ENCODE measurements around the gene ERCC6L2. TPM values are rescaled to one million over a fixed set of nuclear protein-coding genes. Genes with fewer than 3 reads are reported as not detected.
A peak's percentile ranks its signal among the peaks of the same experiment; 100 is the strongest.

The ERCC6L2 gene
- total and polyA plus RNA-seq, 2 donors (not counting 3 experiments of a cell fraction or from before 2014, with no cell fraction given) = 4.7 to 31.8 TPM

DNA sequence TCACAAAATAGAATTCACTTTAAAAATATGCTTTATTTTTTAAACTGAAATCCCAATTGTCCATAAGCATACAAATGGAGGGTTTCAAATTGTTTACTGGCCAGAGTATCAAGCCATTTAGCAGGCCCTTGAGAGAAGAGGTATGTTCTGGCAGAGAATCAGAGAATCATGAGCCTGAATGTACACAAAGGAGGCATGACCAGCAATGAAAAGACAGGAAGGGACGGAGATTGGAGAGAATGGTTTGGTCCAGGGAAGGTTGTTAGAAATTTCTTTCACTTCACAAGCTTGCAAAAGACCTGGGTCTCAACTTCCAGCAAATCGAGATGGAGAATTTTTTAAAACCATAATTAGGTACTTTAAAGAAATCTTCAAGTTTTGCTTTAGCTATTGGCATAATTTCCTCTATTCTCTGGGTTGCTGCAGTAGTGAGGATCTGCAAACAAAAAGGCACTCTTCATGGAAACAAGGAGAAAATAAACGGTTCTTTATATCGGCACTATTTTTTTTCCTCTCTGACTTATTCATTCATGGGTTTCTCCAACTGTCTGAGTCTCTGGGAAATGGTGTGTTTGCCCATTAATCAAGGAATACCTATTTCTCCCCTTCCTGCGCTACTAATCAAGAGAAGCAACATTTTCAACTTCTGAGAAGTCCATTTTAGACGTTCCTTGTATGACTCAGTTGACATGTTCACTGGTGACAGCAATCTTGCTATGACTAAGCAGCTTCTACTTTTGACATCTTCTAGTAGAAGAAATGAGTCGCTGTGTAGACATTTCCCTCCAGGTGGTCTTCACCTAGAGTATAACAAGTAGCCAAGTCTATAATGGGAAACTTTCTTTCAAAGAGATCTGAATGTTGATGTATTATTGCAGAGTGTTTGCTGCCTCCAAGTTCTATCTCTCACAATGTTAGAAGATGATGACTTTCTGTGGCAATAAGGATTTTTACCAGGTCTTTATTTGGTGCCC, 23.1 kb upstream of the ERCC6L2 start:
- no peak for FAIRE-seq
- H3K27ac ChIP-seq (ENCODE audit: insufficient read depth, low read depth, low read length) = peak overlapping the region; percentile 43
- CTCF ChIA-PET = interaction anchor here (1.0 to 1.8 kb wide), 3 partner anchors 30 to 125 kb away, joined by 3 to 4 read pairs (median 3); no protein-coding TSS in a partner anchor

More for the DNA sequence above, 23.1 kb upstream of the ERCC6L2 start:
- Histone ChIP-seq H3K9me1 (replicated peaks; ENCODE audit: control insufficient read depth, extremely low read depth, insufficient read depth, low read length) (no peaks in the 10 kb centered on the region), H3K9ac (replicated peaks; ENCODE audit: extremely low read depth, insufficient read depth, low read length) (peak overlapping the region; percentile 19), H3K79me2 (ENCODE audit: control insufficient read depth, insufficient read depth, low read length) (no peaks in the 10 kb centered on the region), H3K27me3 (ENCODE audit: control insufficient read depth in 2 of 2, insufficient read depth in 2 of 2, low read length in 2 of 2) (no peaks in the 10 kb centered on the region), H4K20me1 (replicated peaks; ENCODE audit: control insufficient read depth, extremely low read depth, insufficient read depth, low read length) (no peaks in the 10 kb centered on the region), H2AFZ (ENCODE audit: low read depth, low read length) (peak overlapping the region; percentile 20), H3K36me3 (ENCODE audit: control insufficient read depth in 2 of 2, extremely low read depth in 1 of 2, insufficient read depth in 2 of 2, low read length in 2 of 2) (no peaks in the 10 kb centered on the region), H3K4me3 (replicated peaks in 1 of 3; ENCODE audit: insufficient read depth in 1 of 3, low read depth in 1 of 3, low read length in 3 of 3) (no peak overlapping the region), H3K4me2 (ENCODE audit: insufficient read depth, low read length) (peak overlapping the region; percentile 55), H3K4me1 (ENCODE audit: control insufficient read depth, extremely low read depth, insufficient read depth, low read length) (peaks cover 54% of the 10 kb centered on the region), H3K9me3 (replicated peaks; ENCODE audit: control insufficient read depth, insufficient read depth, low read length) (no peaks in the 10 kb centered on the region)
- DNase-seq (ENCODE audit: low read depth, low spot score) = peak; percentile 63
- POLR2A ChIA-PET = interaction anchor here (1.4 kb wide), 1 partner anchor 24 kb away, joined by 4 read pairs; no protein-coding TSS in a partner anchor
- TF ChIP-seq POLR2AphosphoS5 (IDR thresholded peaks at IDR 0.05; ENCODE audit: insufficient read depth, low read depth, low read length) (peak; percentile 35), GATA2 (IDR thresholded peaks at IDR 0.05; ENCODE audit: insufficient read depth, insufficient read length, low read depth, low read length) (peak; percentile 67), EZH2 (IDR thresholded peaks at IDR 0.05; ENCODE audit: borderline replicate concordance, low read depth, low read length, severe bottlenecking) (no peak), JUN (IDR thresholded peaks at IDR 0.05; ENCODE audit: borderline replicate concordance, insufficient read depth, insufficient read length, low read depth) (peak; percentile 73), POLR2A (IDR thresholded peaks at IDR 0.05; ENCODE audit: low read depth, low read length) (no peak), FOS (IDR thresholded peaks at IDR 0.05; ENCODE audit: borderline replicate concordance, insufficient read depth, low read length) (peak; percentile 98)
- TF ChIP-seq, protein P1, sequence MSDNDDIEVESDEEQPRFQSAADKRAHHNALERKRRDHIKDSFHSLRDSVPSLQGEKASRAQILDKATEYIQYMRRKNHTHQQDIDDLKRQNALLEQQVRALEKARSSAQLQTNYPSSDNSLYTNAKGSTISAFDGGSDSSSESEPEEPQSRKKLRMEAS (IDR thresholded peaks at IDR 0.05; ENCODE audit: insufficient read depth, insufficient read length) = no peak
- TF ChIP-seq, protein P2, sequence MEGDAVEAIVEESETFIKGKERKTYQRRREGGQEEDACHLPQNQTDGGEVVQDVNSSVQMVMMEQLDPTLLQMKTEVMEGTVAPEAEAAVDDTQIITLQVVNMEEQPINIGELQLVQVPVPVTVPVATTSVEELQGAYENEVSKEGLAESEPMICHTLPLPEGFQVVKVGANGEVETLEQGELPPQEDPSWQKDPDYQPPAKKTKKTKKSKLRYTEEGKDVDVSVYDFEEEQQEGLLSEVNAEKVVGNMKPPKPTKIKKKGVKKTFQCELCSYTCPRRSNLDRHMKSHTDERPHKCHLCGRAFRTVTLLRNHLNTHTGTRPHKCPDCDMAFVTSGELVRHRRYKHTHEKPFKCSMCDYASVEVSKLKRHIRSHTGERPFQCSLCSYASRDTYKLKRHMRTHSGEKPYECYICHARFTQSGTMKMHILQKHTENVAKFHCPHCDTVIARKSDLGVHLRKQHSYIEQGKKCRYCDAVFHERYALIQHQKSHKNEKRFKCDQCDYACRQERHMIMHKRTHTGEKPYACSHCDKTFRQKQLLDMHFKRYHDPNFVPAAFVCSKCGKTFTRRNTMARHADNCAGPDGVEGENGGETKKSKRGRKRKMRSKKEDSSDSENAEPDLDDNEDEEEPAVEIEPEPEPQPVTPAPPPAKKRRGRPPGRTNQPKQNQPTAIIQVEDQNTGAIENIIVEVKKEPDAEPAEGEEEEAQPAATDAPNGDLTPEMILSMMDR (IDR thresholded peaks at IDR 0.05; ENCODE audit: extremely low read depth in 1 of 2, insufficient read depth in 1 of 2, low read depth in 1 of 2, low read length in 2 of 2) = no peak
- intact Hi-C loops (cut with micrococcal nuclease) = loop anchor here (1.0 kb wide), 1 partner anchor 58 kb away; no protein-coding TSS in a partner anchor
- dilution Hi-C loops (cut with MboI; ENCODE audit: extremely low pct_ligation_motif_present, low sequenced_read_pairs) = no loop called here
- BruUV-seq (replicated peaks) = no TSS peak
